Ishikawa (cell line): ENCODE data around the gene IGSF5.
"Not testable (repeated sequence)": the region's sequence is repeated elsewhere in the genome, so short reads cannot be mapped to it uniquely, and the experiment has no call there.

Experiments used
- CEBPB ChIP-seq: IDR thresholded peaks from 2 replicates; pipeline ENCODE4 v1.6.1; 2012
- CREB1 ChIP-seq: IDR thresholded peaks from 2 replicates; pipeline ENCODE4 v1.6.1; 2012; ENCODE audit warnings: low read depth
- EGR1 ChIP-seq: IDR thresholded peaks from 2 replicates; pipeline ENCODE4 v1.6.1; 2012
- EP300 ChIP-seq: IDR thresholded peaks from 2 replicates; pipeline ENCODE4 v1.6.1; 2012; ENCODE audit warnings: borderline replicate concordance
- FOXM1 ChIP-seq: IDR thresholded peaks from 2 replicates; pipeline ENCODE4 v1.6.1; 2012; ENCODE audit warnings: low read depth, borderline replicate concordance
- MAX ChIP-seq: IDR thresholded peaks from 2 replicates; pipeline ENCODE4 v1.6.1; 2012
- NFIC ChIP-seq: IDR thresholded peaks from 2 replicates; pipeline ENCODE4 v1.6.1; 2012
- RAD21 ChIP-seq: IDR thresholded peaks from 2 replicates; pipeline ENCODE4 v1.6.1; 2012; ENCODE audit warnings: low read depth
- REST ChIP-seq: IDR thresholded peaks from 2 replicates; pipeline ENCODE4 v1.6.1; 2012; ENCODE audit warnings: low read depth, mild to moderate bottlenecking
- TAF1 ChIP-seq: IDR thresholded peaks from 2 replicates; pipeline ENCODE4 v1.6.1; 2012; ENCODE audit warnings: low read depth, mild to moderate bottlenecking
- TCF12 ChIP-seq: IDR thresholded peaks from 2 replicates; pipeline ENCODE4 v1.6.1; 2012; ENCODE audit warnings: low read depth
- TEAD4 ChIP-seq: IDR thresholded peaks from 2 replicates; pipeline ENCODE4 v1.6.1; 2012
- USF1 ChIP-seq: IDR thresholded peaks from 2 replicates; pipeline ENCODE4 v1.6.1; 2012
- YY1 ChIP-seq: IDR thresholded peaks from 2 replicates; pipeline ENCODE4 v1.6.1; 2012; ENCODE audit warnings: low read depth
- ZBTB7A ChIP-seq: IDR thresholded peaks from 2 replicates; pipeline ENCODE4 v1.6.1; 2012; ENCODE audit warnings: low read depth

IGSF5 gene

GRCh38 chr21:39744883-39745282, at the start of gene IGSF5:
Gene IGSF5 (plus strand): TSS chr21:39745183. CDS start chr21:39745510, 327 bp downstream.
- TF ChIP-seq TEAD4, ZBTB7A, RAD21: not testable (repeated sequence)

GRCh38 chr21:39696196-39696595, 48.8 kb upstream of the IGSF5 start:
- TF ChIP-seq TAF1 (no peak), ZBTB7A (no peak), RAD21 (no peak), USF1 (no peak), TEAD4 (no peak), REST (no peak), TCF12 (no peak), EGR1 (no peak), FOXM1 (no peak), CEBPB (no peak), MAX (no peak), CREB1 (no peak), EP300 (no peak), YY1 (no peak), NFIC (no peak)

- no peak for TF ChIP-seq TCF12
- TF ChIP-seq CREB1: no peak
- TF ChIP-seq RAD21: no peak
- no peak for TF ChIP-seq YY1
- TF ChIP-seq TEAD4: no peak
- no peak for TF ChIP-seq ZBTB7A
- TF ChIP-seq MAX: no peak
- TF ChIP-seq NFIC: no peak
Measured at GRCh38 chr21:39696618-39697017, 48.4 kb upstream of the IGSF5 start.

- no peak for TF ChIP-seq TEAD4
- no peak for TF ChIP-seq MAX
- TF ChIP-seq EGR1: no peak
- TF ChIP-seq RAD21: no peak
- no peak for TF ChIP-seq USF1
- no peak for TF ChIP-seq TCF12
- TF ChIP-seq NFIC: no peak
- no peak for TF ChIP-seq YY1
- no peak for TF ChIP-seq REST
Measured at GRCh38 chr21:39700318-39700717, 44.7 kb upstream of the IGSF5 start.

- TF ChIP-seq USF1 (no peak), NFIC (no peak), ZBTB7A (no peak), MAX (no peak), EP300 (no peak), EGR1 (no peak), CEBPB (no peak), RAD21 (no peak), TEAD4 (no peak), TCF12 (no peak), YY1 (no peak), CREB1 (no peak), TAF1 (no peak), REST (no peak), FOXM1 (no peak)
Measured at GRCh38 chr21:39703578-39703977, 41.4 kb upstream of the IGSF5 start.
